ENCODE data around the gene NSRP1. TPM values are rescaled to one million over a fixed set of nuclear protein-coding genes. Genes with fewer than 3 reads are reported as not detected.

The NSRP1 gene
- total RNA-seq, 3 donors from 2014 or later, result 24.5 to 41.7 (median 24.7) TPM

DNA sequence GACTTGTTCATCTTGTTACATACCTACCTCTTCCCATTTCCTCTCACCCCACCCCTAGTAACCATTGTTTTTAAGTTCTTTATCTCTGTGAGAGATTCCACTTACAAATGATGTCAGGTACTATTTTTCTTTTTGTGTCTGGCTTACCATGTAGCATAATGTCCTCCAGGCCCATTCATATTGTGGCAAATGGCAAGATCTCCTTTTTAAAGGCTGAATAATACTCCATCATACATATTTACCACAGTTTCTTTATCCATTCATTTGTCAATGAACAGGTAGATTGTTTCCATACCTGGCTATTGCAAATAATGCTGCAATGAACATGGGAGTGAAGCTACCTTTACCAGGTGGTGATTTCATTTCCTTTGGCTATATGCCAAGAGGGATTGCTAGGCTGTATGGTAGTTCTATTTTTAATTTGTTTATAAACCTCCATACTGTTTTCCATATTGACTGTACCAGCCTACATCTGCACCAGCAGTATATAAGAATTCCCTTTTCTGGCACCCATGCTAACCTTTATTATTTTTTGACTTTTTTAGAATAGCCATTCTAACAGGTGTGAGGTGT, 53.9 kb downstream of the NSRP1 start:
- TF ChIP-seq, protein P1, sequence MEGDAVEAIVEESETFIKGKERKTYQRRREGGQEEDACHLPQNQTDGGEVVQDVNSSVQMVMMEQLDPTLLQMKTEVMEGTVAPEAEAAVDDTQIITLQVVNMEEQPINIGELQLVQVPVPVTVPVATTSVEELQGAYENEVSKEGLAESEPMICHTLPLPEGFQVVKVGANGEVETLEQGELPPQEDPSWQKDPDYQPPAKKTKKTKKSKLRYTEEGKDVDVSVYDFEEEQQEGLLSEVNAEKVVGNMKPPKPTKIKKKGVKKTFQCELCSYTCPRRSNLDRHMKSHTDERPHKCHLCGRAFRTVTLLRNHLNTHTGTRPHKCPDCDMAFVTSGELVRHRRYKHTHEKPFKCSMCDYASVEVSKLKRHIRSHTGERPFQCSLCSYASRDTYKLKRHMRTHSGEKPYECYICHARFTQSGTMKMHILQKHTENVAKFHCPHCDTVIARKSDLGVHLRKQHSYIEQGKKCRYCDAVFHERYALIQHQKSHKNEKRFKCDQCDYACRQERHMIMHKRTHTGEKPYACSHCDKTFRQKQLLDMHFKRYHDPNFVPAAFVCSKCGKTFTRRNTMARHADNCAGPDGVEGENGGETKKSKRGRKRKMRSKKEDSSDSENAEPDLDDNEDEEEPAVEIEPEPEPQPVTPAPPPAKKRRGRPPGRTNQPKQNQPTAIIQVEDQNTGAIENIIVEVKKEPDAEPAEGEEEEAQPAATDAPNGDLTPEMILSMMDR (IDR thresholded peaks at IDR 0.05), result no peak
- Histone ChIP-seq H3K9me3 (no peaks in the 10 kb centered on the region), H3K36me3 (ENCODE audit: low read depth) (no peaks in the 10 kb centered on the region), H3K4me3 (no peak overlapping the region), H3K4me1 (ENCODE audit: low read depth) (no peaks in the 10 kb centered on the region)
- intact Hi-C loops (cut with DNase I, micrococcal nuclease), result no loop called here
- DNase-seq, result no peak
- ATAC-seq, result peak; percentile 62

- ATAC-seq, result no peak
These were observed 55.9 kb downstream of the NSRP1 start for GRCh38 chr17:30172560-30172959.

GRCh38 chr17:30173649-30174048, 57.0 kb downstream of the NSRP1 start:
- no peak for ATAC-seq
- TF ChIP-seq, protein P1 (IDR thresholded peaks at IDR 0.05), result no peak
- Histone ChIP-seq H3K36me3 (ENCODE audit: low read depth) (no peaks in the 10 kb centered on the region), H3K4me3 (no peak overlapping the region), H3K4me1 (ENCODE audit: low read depth) (no peaks in the 10 kb centered on the region), H3K9me3 (no peaks in the 10 kb centered on the region)
- intact Hi-C loops (cut with DNase I, micrococcal nuclease), result no loop called here
- no peak for DNase-seq

More at GRCh38 chr17:30172560-30172959, 55.9 kb downstream of the NSRP1 start:
- no peak overlapping the region for H3K4me3 ChIP-seq
- intact Hi-C loops (cut with DNase I, micrococcal nuclease), result no loop called here
- no peaks in the 10 kb centered on the region for H3K4me1 ChIP-seq (ENCODE audit: low read depth)
- H3K36me3 ChIP-seq (ENCODE audit: low read depth), result no peaks in the 10 kb centered on the region
- no peak for DNase-seq
- no peaks in the 10 kb centered on the region for H3K9me3 ChIP-seq
- TF ChIP-seq, protein P1 (IDR thresholded peaks at IDR 0.05), result no peak

DNA sequence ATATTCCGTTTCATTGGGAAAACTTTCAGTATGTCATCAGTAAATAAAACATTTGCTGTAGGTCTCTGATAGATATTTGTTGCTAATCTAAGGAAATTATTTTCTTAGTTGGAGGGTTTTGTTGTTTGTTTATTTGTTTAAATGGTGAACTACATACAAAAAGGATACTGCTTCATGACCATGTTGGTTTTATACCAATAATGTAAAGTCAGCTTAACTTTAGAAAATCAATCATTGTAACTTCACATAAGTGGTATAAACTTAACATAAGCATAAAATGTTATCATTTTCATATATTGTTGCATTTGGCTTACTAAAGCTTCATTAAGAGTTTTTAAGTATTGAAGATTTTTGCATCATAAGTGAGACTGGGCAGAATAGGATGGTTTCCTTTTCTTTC, 57.9 kb downstream of the NSRP1 start:
- TF ChIP-seq, protein P1 (IDR thresholded peaks at IDR 0.05), result no peak
- H3K36me3 ChIP-seq (ENCODE audit: low read depth), result no peaks in the 10 kb centered on the region
- H3K9me3 ChIP-seq, result no peaks in the 10 kb centered on the region
- H3K4me1 ChIP-seq (ENCODE audit: low read depth), result no peaks in the 10 kb centered on the region
- intact Hi-C loops (cut with DNase I, micrococcal nuclease), result no loop called here
- ATAC-seq, result no peak
- DNase-seq, result no peak
- no peak overlapping the region for H3K4me3 ChIP-seq

- H3K9me3 ChIP-seq, result no peaks in the 10 kb centered on the region
- no peaks in the 10 kb centered on the region for H3K4me1 ChIP-seq (ENCODE audit: low read depth)
- H3K36me3 ChIP-seq (ENCODE audit: low read depth), result no peaks in the 10 kb centered on the region
- DNase-seq, result peak in 2 of 3 donors; percentile 29 to 39
- peak; percentile 78 for ATAC-seq
- no peak overlapping the region for H3K4me3 ChIP-seq
- TF ChIP-seq, protein P1 (IDR thresholded peaks at IDR 0.05), result no peak
- intact Hi-C loops (cut with DNase I, micrococcal nuclease), result no loop called here
These were observed 60.2 kb downstream of the NSRP1 start for GRCh38 chr17:30176855-30177254.

GRCh38 chr17:30186761-30187160, 70.1 kb downstream of the NSRP1 start:
- Histone ChIP-seq H3K4me1 (ENCODE audit: low read depth) (no peaks in the 10 kb centered on the region), H3K9me3 (no peaks in the 10 kb centered on the region), H3K36me3 (ENCODE audit: low read depth) (no peaks in the 10 kb centered on the region), H3K4me3 (no peak overlapping the region)
- ATAC-seq (no peak), DNase-seq (no peak)
- TF ChIP-seq, protein P1 (IDR thresholded peaks at IDR 0.05), result no peak
- intact Hi-C loops (cut with DNase I, micrococcal nuclease), result no loop called here

All from mucosa of descending colon (tissue), 3 donors.